ENCODE results near the gene NCKAP5.

Gene NCKAP5

GRCh38 chr2:133458280-133458679 is 110.0 kb downstream of the NCKAP5 start:
- DNase-seq (ENCODE audit: low spot score) = no peak

- DNase-seq (ENCODE audit: low spot score) = no peak
Observed at GRCh38 chr2:133457861-133458260, 110.4 kb downstream of the NCKAP5 start.

GRCh38 chr2:133456971-133457370 is 111.3 kb downstream of the NCKAP5 start:
- DNase-seq (ENCODE audit: low spot score) = no peak

- DNase-seq (ENCODE audit: low spot score) = no peak
Observed at GRCh38 chr2:133456156-133456555, 112.1 kb downstream of the NCKAP5 start.

GRCh38 chr2:133453032-133453431 is 115.2 kb downstream of the NCKAP5 start:
- DNase-seq (ENCODE audit: low spot score) = no peak

DNA sequence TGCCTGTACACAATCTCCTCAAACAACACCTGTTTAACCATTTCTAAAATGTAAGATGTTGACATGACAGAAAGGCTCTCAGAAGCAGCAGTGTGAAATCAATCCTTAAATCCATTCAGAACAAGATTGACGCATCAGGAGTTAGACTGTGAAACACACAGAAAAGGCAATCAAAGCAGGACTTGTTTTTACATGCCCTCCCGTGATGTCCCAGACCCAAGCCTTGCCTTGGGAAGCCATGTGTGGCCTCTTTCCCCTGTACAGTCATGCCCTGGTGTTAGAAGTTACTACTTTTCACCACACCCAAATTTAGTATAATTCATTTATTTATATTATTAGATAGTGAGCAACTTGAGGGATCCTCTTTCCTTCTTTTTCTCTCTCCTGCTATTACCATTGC is 115.7 kb downstream of the NCKAP5 start:
- DNase-seq (ENCODE audit: low spot score) = no peak

- no peak for DNase-seq (ENCODE audit: low spot score)
Observed at GRCh38 chr2:133452146-133452545, 116.1 kb downstream of the NCKAP5 start.

DNA sequence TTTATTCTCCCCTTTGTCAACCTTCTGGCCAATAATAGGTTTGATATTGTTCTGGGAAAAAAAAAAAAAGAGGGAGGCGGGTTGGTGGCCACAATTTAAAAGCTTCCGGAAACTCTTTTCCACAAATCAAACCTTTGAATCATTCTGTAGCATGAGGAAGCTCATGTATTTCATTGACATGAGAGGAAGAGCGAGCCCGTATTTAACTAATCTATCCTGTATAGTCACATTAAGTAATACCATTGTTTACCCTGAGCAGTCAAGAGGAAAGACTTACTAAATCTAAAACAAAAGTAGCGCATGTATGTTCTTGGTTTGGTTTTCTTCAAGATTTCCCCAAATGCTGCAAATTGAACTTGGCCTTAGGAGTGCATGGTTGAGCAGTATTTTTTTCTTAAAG is 120.1 kb downstream of the NCKAP5 start:
- no peak for DNase-seq (ENCODE audit: low spot score)

DNA sequence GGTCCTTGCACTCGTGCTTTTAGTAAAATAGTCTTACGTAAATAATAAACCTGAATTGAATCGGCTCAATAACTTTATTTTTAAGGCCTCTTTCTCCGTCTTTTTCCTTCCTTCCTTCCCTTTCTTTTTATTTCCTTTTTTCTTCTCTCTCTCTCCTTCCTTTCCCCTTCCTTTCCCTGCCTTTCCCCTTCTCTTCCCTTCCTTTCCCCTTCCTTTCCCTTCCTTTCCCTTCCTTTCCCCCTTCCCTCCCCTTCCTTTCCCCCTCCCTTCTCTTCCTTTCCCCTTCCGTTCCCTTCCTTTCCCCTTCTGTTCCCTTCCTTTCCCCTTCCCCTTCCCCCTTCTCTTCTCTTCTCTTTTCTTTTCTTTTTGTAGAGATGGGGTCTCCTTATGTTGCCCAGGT is 121.0 kb downstream of the NCKAP5 start:
- no peak for DNase-seq (ENCODE audit: low spot score)

DNA sequence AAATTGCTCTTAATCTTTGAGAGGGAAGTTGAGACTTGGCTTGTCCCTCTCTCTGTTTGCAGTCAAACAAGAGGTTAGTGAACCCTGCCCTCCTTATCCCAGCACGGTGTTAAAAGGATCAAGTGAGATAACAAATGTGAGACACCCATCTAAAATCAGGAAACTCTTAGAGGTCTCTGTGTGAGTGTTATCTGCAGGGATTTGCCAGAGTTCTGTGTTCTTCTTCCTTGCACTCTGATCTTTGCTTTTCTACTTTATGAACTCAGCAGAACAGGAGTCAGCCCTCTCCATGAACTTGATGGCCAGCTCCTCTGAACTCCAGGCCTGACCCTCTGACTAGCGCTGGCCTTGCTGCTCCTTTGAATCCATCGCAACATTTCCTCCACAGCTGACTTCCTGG is 123.8 kb downstream of the NCKAP5 start:
- no peak for DNase-seq (ENCODE audit: low spot score)

GRCh38 chr2:133442393-133442792 is 125.9 kb downstream of the NCKAP5 start:
- DNase-seq (ENCODE audit: low spot score) = no peak

DNA sequence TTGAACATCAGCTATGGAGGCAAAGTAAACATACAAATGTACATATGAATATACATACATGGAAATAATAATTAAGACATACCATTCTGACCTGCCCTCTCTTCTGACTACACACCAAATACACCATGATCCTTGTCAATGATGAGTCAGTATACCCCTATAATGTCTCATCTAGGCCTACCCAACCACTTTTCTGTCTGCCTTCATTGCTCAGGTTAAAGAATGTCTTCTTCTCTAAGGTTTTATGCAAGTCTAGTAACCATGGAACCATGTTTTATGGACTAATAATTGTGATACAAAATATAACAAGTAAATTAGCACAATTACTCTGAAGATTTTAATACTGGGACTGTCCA is 128.7 kb downstream of the NCKAP5 start:
- DNase-seq (ENCODE audit: low spot score) = no peak

DNA sequence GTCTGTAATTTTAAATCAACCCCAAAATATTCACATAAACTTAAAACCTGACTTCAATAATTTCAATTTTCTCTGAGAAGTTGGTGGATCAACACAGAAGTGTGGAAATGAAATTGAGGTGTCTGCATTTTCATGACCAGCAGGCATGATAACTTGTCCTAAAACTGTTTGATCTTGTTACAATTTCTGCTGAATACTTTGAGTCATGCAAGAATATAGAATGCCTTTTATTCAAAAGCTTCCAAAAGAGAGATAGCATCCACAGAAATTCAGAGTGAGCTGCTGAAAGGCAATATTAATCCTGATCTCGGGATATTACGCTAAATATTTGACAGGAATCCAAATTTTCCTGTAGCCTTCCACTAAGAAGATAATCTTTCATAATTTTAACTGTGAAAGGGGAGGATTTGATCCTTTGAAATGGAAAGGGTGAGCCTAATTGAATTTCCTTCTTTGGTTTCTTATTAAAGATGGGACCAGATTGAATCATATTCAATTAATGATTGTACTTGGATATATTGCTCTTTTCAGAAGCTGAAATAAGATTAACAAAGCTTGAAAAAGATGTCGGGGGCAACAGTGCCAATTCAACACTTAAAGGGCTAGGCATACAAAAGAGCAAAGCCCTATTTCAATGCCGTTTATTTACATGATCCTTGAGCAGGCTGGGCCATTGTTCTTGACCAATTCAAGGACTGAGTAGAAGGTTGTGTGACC is 129.3 kb downstream of the NCKAP5 start:
- no peak for DNase-seq (ENCODE audit: low spot score)

DNA sequence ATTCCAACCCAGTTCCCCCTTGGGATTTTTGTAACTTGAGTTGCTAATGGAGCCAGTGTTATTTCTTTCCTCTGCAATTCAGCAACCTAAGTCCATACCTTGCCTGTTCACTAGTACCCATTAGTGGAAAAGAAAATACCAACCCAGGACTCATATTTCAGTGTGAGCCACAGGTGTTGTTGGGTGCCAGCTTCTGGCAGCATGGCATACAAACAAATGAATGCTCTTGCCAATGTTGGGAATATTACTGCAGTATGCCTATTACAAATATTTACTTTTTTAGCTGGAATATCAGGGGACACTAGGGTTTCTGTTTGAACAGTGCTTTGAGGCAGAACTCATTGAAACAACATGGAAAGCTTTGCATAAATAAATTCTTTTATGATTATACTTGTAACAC is 130.2 kb downstream of the NCKAP5 start:
- no peak for DNase-seq (ENCODE audit: low spot score)

DNA sequence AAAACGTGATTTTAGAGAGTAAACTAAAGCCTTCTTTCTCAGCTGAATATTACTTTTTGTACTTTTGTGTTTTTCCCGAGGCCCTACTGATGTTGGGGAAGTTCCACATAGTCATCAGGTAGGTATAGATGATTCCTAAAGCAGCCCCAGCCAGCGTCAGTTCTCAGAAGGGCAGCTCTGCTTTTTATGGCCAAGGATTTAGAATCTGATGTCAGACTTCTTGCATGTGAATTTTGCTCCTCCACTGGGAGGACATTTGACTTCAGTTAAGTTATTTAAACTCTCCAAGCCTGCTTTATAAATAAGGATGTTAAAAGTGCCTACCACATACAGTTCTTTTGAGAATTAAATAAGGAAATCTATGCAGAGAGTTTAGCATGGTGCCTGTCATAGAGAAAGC is 130.8 kb downstream of the NCKAP5 start:
- no peak for DNase-seq (ENCODE audit: low spot score)

DNA sequence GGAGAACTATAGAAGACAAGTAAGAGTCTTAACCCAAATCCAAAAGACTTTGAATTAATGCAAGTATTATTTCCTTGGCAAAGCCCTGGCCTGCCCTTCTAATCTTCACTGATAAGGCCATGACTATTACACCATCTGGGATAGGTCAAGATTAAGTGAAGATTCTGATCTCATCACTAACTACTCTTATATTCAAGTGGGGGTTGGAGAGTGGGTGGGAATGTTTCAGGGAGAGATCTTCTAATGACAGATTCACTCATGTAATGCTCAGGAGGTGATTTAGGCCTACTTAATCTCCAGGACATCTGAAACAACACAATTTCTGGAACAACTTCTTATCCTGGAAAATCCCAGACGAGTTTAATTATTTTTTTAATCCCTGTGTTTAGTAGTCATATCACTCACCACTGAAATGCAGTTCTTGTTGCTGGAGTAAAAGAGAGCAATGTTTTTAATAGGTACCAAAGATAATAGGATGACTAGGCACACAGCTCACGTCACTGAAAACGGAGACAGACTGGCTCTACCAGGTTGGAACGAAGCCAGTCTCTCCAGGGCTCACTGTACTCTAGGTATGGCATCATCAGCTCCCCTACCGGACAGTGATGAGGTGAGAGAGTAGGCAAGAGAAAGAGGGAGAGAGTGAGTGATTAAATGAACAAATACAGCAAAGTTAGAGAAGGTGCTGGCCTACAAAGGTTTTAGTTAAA is 133.1 kb downstream of the NCKAP5 start:
- no peak for DNase-seq (ENCODE audit: low spot score)

DNA sequence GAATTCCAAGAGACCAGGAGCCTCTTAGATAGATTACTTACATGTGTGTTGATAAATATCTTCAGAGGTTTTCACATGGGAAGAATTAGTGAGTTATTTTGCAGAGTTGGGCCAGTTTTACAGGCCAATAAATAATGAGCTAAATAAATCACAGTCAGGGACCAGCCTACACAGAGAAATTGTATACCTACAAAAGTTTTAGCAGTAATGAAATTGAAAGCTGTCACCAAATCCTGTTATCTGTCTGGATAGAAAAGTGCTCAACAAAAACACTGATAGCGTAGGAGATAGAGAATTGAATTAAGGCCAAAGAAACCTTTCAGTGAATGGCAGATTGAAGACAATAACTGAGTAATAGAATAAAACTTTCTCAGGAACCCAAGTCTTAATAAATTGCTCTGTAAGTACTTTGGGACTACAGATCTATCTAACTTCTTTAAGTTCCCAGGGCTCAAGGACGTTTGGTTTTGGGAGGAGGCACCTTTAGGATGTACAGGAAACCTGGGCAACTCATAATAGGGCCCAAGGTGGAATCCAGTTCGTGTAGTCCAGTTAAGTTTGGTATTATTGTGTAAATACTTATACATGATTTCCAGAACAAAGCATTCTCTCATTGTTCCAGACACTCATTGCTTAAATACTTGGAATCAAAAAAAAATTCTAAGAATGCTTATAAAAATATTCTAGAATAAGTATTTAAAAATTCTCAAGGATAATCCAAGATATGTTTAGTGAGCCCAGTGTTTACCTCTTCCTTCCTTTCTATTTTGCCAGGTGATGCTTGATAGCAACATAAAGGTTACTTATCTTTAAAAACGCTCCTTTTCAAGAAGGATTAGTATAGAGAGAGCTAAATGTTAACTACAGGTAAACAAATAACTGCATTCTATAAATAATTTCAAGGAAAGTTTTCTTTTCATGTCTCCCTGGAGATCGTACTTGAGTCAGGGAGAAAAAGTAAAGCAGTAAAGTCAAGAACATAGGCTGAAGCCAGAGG is 134.5 kb downstream of the NCKAP5 start:
- no peak for DNase-seq (ENCODE audit: low spot score)

- DNase-seq (ENCODE audit: low spot score) = no peak
Observed at GRCh38 chr2:133432778-133433177, 135.5 kb downstream of the NCKAP5 start.

DNA sequence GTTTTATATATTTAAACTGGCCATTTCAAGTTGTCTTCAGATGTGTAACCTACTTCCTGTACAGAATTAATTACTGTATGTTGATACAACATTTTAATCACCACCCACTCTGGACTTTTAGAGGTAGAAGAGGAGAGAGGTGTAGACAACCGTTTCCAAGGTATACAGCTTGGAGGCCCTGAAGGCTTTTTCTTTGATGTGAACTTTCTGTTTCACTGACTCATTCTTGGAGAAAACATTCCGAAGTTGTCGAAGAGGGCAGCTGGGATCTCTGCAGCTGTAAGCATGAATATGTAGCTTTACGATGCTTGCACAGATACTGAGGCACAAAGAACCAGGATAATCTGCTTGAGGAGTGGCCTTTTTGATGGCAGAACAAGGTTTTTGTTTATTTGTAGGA is 137.0 kb downstream of the NCKAP5 start:
- DNase-seq (ENCODE audit: low spot score) = no peak

GRCh38 chr2:133426791-133427190 is 141.5 kb downstream of the NCKAP5 start:
- no peak for DNase-seq (ENCODE audit: low spot score)

DNA sequence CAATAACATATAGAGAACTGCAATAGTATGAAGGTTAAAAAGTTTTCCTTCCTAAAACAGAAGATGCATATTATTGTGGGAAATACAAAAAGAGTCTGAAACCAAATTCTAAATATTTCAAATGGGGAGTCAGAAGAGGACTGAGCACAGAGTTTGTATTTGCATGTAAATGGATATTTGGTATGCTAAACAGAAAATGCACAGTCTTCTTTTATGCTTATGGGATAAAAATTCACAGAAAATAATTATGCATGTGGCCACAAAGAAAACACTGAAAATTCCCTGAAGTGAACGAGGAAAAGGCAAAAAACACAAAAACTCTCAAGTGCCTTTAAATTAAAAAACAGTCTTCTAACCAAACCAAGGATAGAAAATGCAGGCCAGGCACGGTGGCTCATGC is 142.7 kb downstream of the NCKAP5 start:
- DNase-seq (ENCODE audit: low spot score) = no peak

- no peak for DNase-seq (ENCODE audit: low spot score)
Observed at GRCh38 chr2:133424876-133425275, 143.4 kb downstream of the NCKAP5 start.

- DNase-seq (ENCODE audit: low spot score) = no peak
Observed at GRCh38 chr2:133422931-133423351, 145.3 kb downstream of the NCKAP5 start.

Data from HuH-7.5 (cell line).